ENCODE data around the gene BCAR1. TPM values are rescaled to one million over a fixed set of nuclear protein-coding genes. Genes with fewer than 3 reads are reported as not detected.
"Not testable (repeated sequence)": the region's sequence is repeated elsewhere in the genome, so short reads cannot be mapped to it uniquely, and the experiment has no call there.

Gene BCAR1
- total RNA-seq, 2 donors from 2014 or later: 51.1 to 181 TPM

- H3K9me3 ChIP-seq: no peaks in the 10 kb centered on the region
- no peak for DNase-seq (ENCODE audit: low spot score)
- intact Hi-C loops (cut with DNase I): no loop called here
- no peak overlapping the region for H3K27ac ChIP-seq
- no peaks in the 10 kb centered on the region for H3K4me1 ChIP-seq (replicated peaks)
- H3K36me3 ChIP-seq: no peaks in the 10 kb centered on the region
- WGBS: 82% methylated on average over 7 of the region's 7 CpGs
- H3K4me3 ChIP-seq: no peak overlapping the region
- TF ChIP-seq POLR2AphosphoS5 (IDR thresholded peaks at IDR 0.05): no peak
- TF ChIP-seq POLR2A (IDR thresholded peaks at IDR 0.05): no peak
- TF ChIP-seq CTCF (IDR thresholded peaks at IDR 0.05): no peak
- H3K27me3 ChIP-seq (replicated peaks; ENCODE audit: insufficient read depth): no peaks in the 10 kb centered on the region
Observed at GRCh38 chr16:75288181-75288580, 36.8 kb upstream of the BCAR1 start.

GRCh38 chr16:75287708-75288107, 36.3 kb upstream of the BCAR1 start:
- WGBS: 90% methylated on average over 5 of the region's 5 CpGs
- intact Hi-C loops (cut with DNase I): no loop called here
- no peaks in the 10 kb centered on the region for H3K36me3 ChIP-seq
- no peak overlapping the region for H3K27ac ChIP-seq
- TF ChIP-seq CTCF (IDR thresholded peaks at IDR 0.05): no peak
- no peak for TF ChIP-seq POLR2AphosphoS5 (IDR thresholded peaks at IDR 0.05)
- TF ChIP-seq POLR2A (IDR thresholded peaks at IDR 0.05): no peak
- DNase-seq (ENCODE audit: low spot score): no peak
- H3K9me3 ChIP-seq: no peaks in the 10 kb centered on the region
- no peaks in the 10 kb centered on the region for H3K27me3 ChIP-seq (replicated peaks; ENCODE audit: insufficient read depth)
- no peaks in the 10 kb centered on the region for H3K4me1 ChIP-seq (replicated peaks)
- no peak overlapping the region for H3K4me3 ChIP-seq

- WGBS: 86% methylated on average over 6 of the region's 6 CpGs
- Histone ChIP-seq H3K4me1 (replicated peaks) (no peaks in the 10 kb centered on the region), H3K36me3 (no peaks in the 10 kb centered on the region), H3K4me3 (no peak overlapping the region), H3K27me3 (replicated peaks; ENCODE audit: insufficient read depth) (no peaks in the 10 kb centered on the region), H3K9me3 (no peaks in the 10 kb centered on the region), H3K27ac (no peak overlapping the region)
- no peak for DNase-seq (ENCODE audit: low spot score)
- intact Hi-C loops (cut with DNase I): no loop called here
- TF ChIP-seq CTCF (IDR thresholded peaks at IDR 0.05) (no peak), POLR2A (IDR thresholded peaks at IDR 0.05) (no peak), POLR2AphosphoS5 (IDR thresholded peaks at IDR 0.05) (no peak)
Observed at GRCh38 chr16:75286389-75286788, 35.0 kb upstream of the BCAR1 start.

- 73% methylated on average over 11 of the region's 11 CpGs for WGBS
- Histone ChIP-seq H3K36me3 (no peaks in the 10 kb centered on the region), H3K4me3 (no peak overlapping the region), H3K27me3 (replicated peaks; ENCODE audit: insufficient read depth) (no peaks in the 10 kb centered on the region), H3K9me3 (no peaks in the 10 kb centered on the region), H3K27ac (no peak overlapping the region), H3K4me1 (replicated peaks) (no peaks in the 10 kb centered on the region)
- DNase-seq (ENCODE audit: low spot score): no peak
- intact Hi-C loops (cut with DNase I): no loop called here
- TF ChIP-seq POLR2AphosphoS5 (IDR thresholded peaks at IDR 0.05) (no peak), CTCF (IDR thresholded peaks at IDR 0.05) (no peak), POLR2A (IDR thresholded peaks at IDR 0.05) (no peak)
Observed at GRCh38 chr16:75282466-75283281, 31.2 kb upstream of the BCAR1 start.

- Histone ChIP-seq H3K9me3 (no peaks in the 10 kb centered on the region), H3K27ac (no peak overlapping the region), H3K4me3 (no peak overlapping the region), H3K4me1 (replicated peaks) (no peaks in the 10 kb centered on the region), H3K36me3 (no peaks in the 10 kb centered on the region), H3K27me3 (replicated peaks; ENCODE audit: insufficient read depth) (no peaks in the 10 kb centered on the region)
- intact Hi-C loops (cut with DNase I): no loop called here
- WGBS: 78% methylated on average over 6 of the region's 6 CpGs
- DNase-seq (ENCODE audit: low spot score): no peak
- TF ChIP-seq POLR2A (IDR thresholded peaks at IDR 0.05) (no peak), POLR2AphosphoS5 (IDR thresholded peaks at IDR 0.05) (no peak), CTCF (IDR thresholded peaks at IDR 0.05) (no peak)
Observed at GRCh38 chr16:75281826-75282225, 30.4 kb upstream of the BCAR1 start.

- WGBS: 100% methylated on average over 2 of the region's 2 CpGs
- H3K4me3 ChIP-seq; DNase-seq (ENCODE audit: low spot score); H3K9me3 ChIP-seq; H3K27ac ChIP-seq; intact Hi-C loops (cut with DNase I); H3K36me3 ChIP-seq; H3K27me3 ChIP-seq (replicated peaks; ENCODE audit: insufficient read depth); H3K4me1 ChIP-seq (replicated peaks): not testable (repeated sequence)
Observed at GRCh38 chr16:75281009-75281408, 29.6 kb upstream of the BCAR1 start.

All from prostate gland (tissue), 2 donors.